ENCODE measurements around the gene CNOT2.

GRCh38 chr12:70288817-70289216, 45.6 kb downstream of the CNOT2 start:
- TF ChIP-seq CTCF (IDR thresholded peaks at IDR 0.05) (no peak), POLR2AphosphoS5 (IDR thresholded peaks at IDR 0.05) (no peak)
